NCI-H187 treated with DMSO at 0.1 percent for 48 hours (cell line): Measurements from ENCODE around the gene CTDSPL2.
"Not testable (repeated sequence)": the region's sequence is repeated elsewhere in the genome, so short reads cannot be mapped to it uniquely, and the experiment has no call there.

Experiments
- DNase-seq: peaks from one replicate; lab custom pipeline; 2025; lab: John Stamatoyannopoulos, UW

The CTDSPL2 gene

DNA sequence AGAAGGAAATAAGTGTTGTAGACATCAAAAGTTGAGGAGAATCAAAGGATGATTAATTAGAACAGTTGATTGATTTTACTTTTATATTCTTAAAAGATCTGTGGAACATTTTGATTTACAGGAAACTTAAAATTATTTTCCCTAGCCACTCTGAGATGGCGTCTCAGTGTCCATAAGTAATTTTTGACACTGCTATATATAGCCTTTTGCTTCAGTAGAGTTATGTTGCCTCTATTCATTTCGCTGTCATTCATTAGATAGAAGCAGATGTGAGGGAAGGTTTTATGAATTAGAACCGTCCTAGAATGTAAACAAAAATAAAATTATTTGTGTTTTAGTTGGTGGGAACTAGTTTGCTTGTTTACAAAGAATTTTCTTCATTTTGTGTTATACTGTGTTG, 58.5 kb downstream of the CTDSPL2 start:
- DNase-seq = no peak

DNA sequence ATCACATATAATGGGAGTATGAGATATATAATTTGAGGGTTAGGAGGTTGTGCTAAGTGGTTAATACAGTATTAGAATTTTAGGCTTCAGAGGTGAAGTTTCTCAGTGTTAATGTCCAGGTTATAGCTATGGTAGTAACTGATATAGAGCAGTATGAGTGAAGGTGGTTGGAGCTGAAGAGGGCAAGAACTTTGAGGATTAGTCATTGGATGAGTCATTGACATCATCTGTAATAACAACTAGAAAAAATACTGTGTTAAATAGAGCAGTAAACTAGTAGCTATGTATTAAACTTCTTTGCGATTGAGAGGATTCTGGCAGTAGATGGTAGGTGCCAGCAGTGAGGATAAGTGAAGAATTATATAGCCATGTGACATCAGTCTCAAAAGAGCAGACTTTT, 62.0 kb downstream of the CTDSPL2 start:
- DNase-seq = no peak

- no peak for DNase-seq
Observed at GRCh38 chr15:44490622-44491021, 63.2 kb downstream of the CTDSPL2 start.

- DNase-seq = no peak
Observed at GRCh38 chr15:44492040-44492439, 64.6 kb downstream of the CTDSPL2 start.

GRCh38 chr15:44492672-44493071, 65.2 kb downstream of the CTDSPL2 start:
- no peak for DNase-seq

- no peak for DNase-seq
Observed at GRCh38 chr15:44495562-44495961, 68.1 kb downstream of the CTDSPL2 start.

GRCh38 chr15:44500555-44500954, 73.1 kb downstream of the CTDSPL2 start:
- no peak for DNase-seq

GRCh38 chr15:44501768-44502366, 74.4 kb downstream of the CTDSPL2 start:
- DNase-seq = no peak

GRCh38 chr15:44516436-44516835, 89.0 kb downstream of the CTDSPL2 start:
- DNase-seq = no peak

- no peak for DNase-seq
Observed at GRCh38 chr15:44519537-44519936, 92.1 kb downstream of the CTDSPL2 start.

- DNase-seq = no peak
Observed at GRCh38 chr15:44525018-44525417, 97.6 kb downstream of the CTDSPL2 start.

GRCh38 chr15:44527241-44527640, 99.8 kb downstream of the CTDSPL2 start:
- no peak for DNase-seq

- DNase-seq = no peak
Observed at GRCh38 chr15:44529864-44530604, 102.6 kb downstream of the CTDSPL2 start.

DNA sequence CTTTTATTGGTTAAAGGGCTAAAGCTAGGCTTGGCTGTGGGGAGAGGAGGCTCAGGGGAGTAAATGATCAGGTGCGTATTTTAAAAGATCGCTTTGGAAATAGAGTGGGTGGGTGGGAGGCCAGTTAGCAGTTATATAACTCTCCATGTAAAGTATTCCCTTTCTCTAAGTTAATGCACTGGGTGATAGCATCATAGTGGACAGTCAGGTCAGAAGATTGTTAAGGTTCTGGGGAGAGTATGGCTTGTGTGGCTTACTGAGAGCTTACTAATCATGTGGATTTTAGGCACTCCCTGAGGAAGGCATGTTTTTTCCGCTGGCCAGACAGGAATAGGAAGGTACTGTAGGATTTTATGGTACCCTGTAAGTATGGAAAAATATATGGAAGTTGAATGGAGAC, 103.2 kb downstream of the CTDSPL2 start:
- no peak for DNase-seq

GRCh38 chr15:44532275-44532674, 104.8 kb downstream of the CTDSPL2 start:
- not testable (repeated sequence) for DNase-seq

- DNase-seq = no peak
Observed at GRCh38 chr15:44532689-44533088, 105.3 kb downstream of the CTDSPL2 start.

- DNase-seq = no peak
Observed at GRCh38 chr15:44535092-44535491, 107.7 kb downstream of the CTDSPL2 start.

DNA sequence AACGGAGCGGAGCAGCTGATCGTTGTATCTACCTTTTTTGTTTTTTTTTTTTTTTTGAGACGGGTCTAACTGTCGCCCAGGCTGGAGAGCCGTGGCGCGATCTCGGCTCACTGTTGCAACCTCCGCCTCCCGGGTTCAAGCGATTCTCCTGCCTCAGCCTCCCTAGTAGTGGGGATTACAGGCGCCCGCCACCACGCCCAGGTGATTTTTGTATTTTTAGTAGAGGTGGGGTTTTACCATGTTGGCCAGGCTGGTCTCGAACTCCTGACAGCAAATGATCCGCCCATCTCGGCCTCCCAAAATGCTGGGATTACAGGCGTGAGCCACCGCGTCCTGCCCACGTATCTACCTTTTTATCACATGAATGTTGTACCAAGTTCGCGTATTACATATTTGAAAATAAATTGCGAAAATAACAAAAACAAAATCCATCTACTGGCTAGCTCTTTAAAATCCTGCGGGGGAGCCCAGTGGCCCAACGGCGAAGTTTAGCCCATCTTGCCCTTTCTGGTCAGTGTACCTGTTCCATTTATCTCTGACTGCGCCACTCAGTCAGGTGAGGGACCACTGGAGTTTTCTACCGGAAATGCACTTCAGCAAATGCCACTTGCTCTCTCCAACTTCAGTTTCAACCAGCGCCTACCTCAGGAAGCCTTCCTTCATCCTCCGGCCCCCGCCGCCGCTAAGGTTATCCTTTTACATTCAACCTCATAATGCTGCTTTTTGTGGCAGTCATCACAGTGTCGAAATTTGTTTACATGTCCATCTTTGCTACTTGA, 108.3 kb downstream of the CTDSPL2 start:
- no peak for DNase-seq

- DNase-seq = peak; percentile 74
Observed at GRCh38 chr15:44536302-44536961, 109.0 kb downstream of the CTDSPL2 start.

DNA sequence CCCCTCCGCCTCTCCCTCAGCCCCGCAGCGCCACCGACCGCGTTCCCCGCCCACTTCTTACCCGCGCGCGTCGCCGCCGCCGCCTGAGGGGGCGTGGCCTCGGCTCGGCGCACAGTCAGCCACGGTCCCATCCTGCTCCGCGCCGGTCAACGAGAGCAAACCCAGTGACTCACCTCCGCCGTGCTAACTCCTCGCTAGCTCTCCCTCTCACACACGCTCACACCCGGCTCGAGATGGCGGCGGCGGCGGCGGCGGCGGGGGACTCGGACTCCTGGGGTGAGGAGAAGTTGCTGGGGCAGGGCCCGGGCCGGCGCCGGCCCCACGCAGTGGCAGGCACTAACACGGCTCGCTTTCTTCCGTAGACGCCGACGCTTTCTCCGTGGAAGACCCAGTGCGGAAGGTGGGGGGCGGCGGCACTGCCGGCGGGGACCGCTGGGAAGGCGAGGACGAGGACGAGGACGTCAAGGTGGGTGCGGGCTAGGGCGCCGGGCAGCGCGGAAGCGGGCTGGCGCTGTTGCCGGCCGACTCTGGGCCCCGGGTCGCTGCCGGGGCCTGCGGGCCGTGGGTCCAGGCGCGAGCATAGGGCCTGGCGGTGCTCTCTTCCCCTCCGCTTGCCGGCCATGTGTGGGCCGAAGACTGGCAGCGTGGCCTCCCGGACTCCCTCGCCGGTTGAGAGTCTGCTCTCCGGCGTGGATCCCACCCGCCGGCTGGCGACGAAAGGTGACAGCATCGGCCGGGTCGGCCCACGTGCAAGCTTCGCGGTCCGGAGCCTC, 109.7 kb downstream of the CTDSPL2 start, which contains the start of gene EIF3J:
Gene EIF3J, plus strand, starts transcription at position 186 of the 773 bp plus-strand sequence. Its CDS starts 48 bp downstream, at position 234.
- DNase-seq = peak; percentile 74

DNA sequence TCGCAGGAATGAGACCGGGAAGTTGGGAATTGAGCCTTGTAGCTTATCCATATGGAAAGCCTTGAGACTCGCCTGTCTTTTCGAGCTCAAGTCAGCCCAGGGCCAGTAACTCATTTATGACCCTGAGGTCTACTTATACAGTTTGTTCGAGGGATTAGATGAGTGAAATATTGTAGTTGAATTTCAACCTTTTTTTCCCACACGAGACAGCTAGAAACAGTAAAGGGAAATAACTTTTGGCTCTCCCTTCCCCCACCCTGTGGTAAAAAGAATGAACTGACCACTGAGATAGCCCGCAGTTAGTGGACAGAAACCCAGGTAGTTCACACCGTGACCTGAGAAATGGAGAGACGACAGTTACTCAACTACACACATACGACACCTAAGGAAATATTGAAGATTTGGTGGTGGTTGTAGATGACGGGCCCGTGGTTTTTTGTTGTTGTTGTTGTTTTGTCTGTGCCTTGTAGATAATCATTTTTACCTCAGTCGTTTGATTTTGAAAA, 110.4 kb downstream of the CTDSPL2 start:
- no peak for DNase-seq
